Measurements from ENCODE around the gene COL23A1. TPM values are rescaled to one million over a fixed set of nuclear protein-coding genes. Genes with fewer than 3 reads are reported as not detected.
A peak's percentile ranks its signal among the peaks of the same experiment; 100 is the strongest.

COL23A1 gene
- total RNA-seq, 1 experiment from 2014 or later, result 15.0 TPM

- no peak for TF ChIP-seq HMGA2 (CRISPR knock-in tag; IDR thresholded peaks at IDR 0.05)
- TF ChIP-seq ZNF121 (CRISPR knock-in tag; IDR thresholded peaks at IDR 0.05), result no peak
- no peak for TF ChIP-seq PREB (CRISPR knock-in tag; IDR thresholded peaks at IDR 0.05; ENCODE audit: borderline replicate concordance)
- TF ChIP-seq ZBTB43 (CRISPR knock-in tag; IDR thresholded peaks at IDR 0.05), result no peak
- no peak for TF ChIP-seq SOX15 (CRISPR knock-in tag; IDR thresholded peaks at IDR 0.05)
- TF ChIP-seq ZNF671 (CRISPR knock-in tag; IDR thresholded peaks at IDR 0.05), result no peak
- no peak for TF ChIP-seq MLX (CRISPR knock-in tag; IDR thresholded peaks at IDR 0.05)
- TF ChIP-seq ZNF317 (CRISPR knock-in tag; IDR thresholded peaks at IDR 0.05; ENCODE audit: borderline replicate concordance, low read depth), result no peak
- TF ChIP-seq GRHL2 (CRISPR knock-in tag; IDR thresholded peaks at IDR 0.05; ENCODE audit: insufficient replicate concordance, severe bottlenecking), result no peak
- no peak for ATAC-seq
- POLR2A ChIA-PET, result interaction anchor here (0.8 to 1.6 kb wide), 2 partner anchors 10 to 22 kb away, joined by 3 to 6 read pairs; no protein-coding TSS in a partner anchor
- peak; percentile 3 for DNase-seq (ENCODE audit: low spot score)
- peaks cover 19% of the 10 kb centered on the region for H3K36me3 Mint-ChIP-seq
- H3K9me3 Mint-ChIP-seq, result no peaks in the 10 kb centered on the region
- H3K27me3 Mint-ChIP-seq (ENCODE audit: low read depth), result peaks cover 20% of the 10 kb centered on the region
- no peak overlapping the region for H3K27ac Mint-ChIP-seq
- CTCF ChIA-PET, result interaction anchor here (1.5 kb wide), 1 partner anchor 24 kb away, joined by 6 read pairs; no protein-coding TSS in a partner anchor
- H3K4me1 Mint-ChIP-seq, result peaks cover 20% of the 10 kb centered on the region
- no peak overlapping the region for H3K4me3 Mint-ChIP-seq
These were observed 388.3 kb downstream of the COL23A1 start for GRCh38 chr5:178201927-178202235.

- POLR2A ChIA-PET, result interaction anchor here (1.6 kb wide), 1 partner anchor 21 kb away, joined by 6 read pairs; no protein-coding TSS in a partner anchor
- H3K4me1 Mint-ChIP-seq, result peaks cover 17% of the 10 kb centered on the region
- DNase-seq (ENCODE audit: low spot score), result peak; percentile 4
- H3K27ac Mint-ChIP-seq, result no peak overlapping the region
- no peak for ATAC-seq
- H3K36me3 Mint-ChIP-seq, result peaks cover 14% of the 10 kb centered on the region
- no peaks in the 10 kb centered on the region for H3K9me3 Mint-ChIP-seq
- H3K4me3 Mint-ChIP-seq, result no peak overlapping the region
- peaks cover 20% of the 10 kb centered on the region for H3K27me3 Mint-ChIP-seq (ENCODE audit: low read depth)
- CTCF ChIA-PET, result interaction anchor here (1.5 to 1.6 kb wide), 2 partner anchors 21 to 24 kb away, joined by 5 to 6 read pairs; no protein-coding TSS in a partner anchor
- no peak for TF ChIP-seq ZBTB43 (CRISPR knock-in tag; IDR thresholded peaks at IDR 0.05)
- no peak for TF ChIP-seq RORB (CRISPR knock-in tag; IDR thresholded peaks at IDR 0.05)
- TF ChIP-seq ATF2 (CRISPR knock-in tag; IDR thresholded peaks at IDR 0.05; ENCODE audit: borderline replicate concordance, low read depth), result no peak
- no peak for TF ChIP-seq GABPB1 (CRISPR knock-in tag; IDR thresholded peaks at IDR 0.05)
- no peak for TF ChIP-seq FOXK1 (CRISPR knock-in tag; IDR thresholded peaks at IDR 0.05)
- no peak for TF ChIP-seq ARID4B (CRISPR knock-in tag; IDR thresholded peaks at IDR 0.05; ENCODE audit: borderline replicate concordance)
- no peak for TF ChIP-seq MAX (CRISPR knock-in tag; IDR thresholded peaks at IDR 0.05)
- TF ChIP-seq GRHL2 (CRISPR knock-in tag; IDR thresholded peaks at IDR 0.05; ENCODE audit: insufficient replicate concordance, severe bottlenecking), result no peak
- no peak for TF ChIP-seq E2F4 (CRISPR knock-in tag; IDR thresholded peaks at IDR 0.05; ENCODE audit: borderline replicate concordance, low read depth)
- TF ChIP-seq ZNF281 (CRISPR knock-in tag; IDR thresholded peaks at IDR 0.05), result no peak
- no peak for TF ChIP-seq NR1H2 (CRISPR knock-in tag; IDR thresholded peaks at IDR 0.05)
These were observed 388.8 kb downstream of the COL23A1 start for GRCh38 chr5:178201221-178201926.
